Esophagus squamous epithelium (tissue), 4 donors: Measurements from ENCODE around the gene PRKACB.

Source experiments
- POLR2A ChIP-seq, 4 donors: fragments of 450-650 bp; IDR thresholded peaks; one replicate each; pipeline ENCODE4 v1.6.1; 2017; ENCODE audit warnings: antibody characterized with exemption in 4 of 4, mild to moderate bottlenecking in 4 of 4, moderate library complexity in 3 of 4
- TF ChIP-seq, protein P1 (sequence below), 6 experiments: fragments of 450-650 bp in 4 of 6; fragments of 200-600 bp in 2 of 6; sonication (generic) in 2 of 6; IDR thresholded peaks; one replicate each; pipeline ENCODE4 v1.5.1; 2016 to 2019; ENCODE audit warnings: antibody characterized with exemption in 6 of 6, mild to moderate bottlenecking in 4 of 6, moderate library complexity in 4 of 6

DNA sequence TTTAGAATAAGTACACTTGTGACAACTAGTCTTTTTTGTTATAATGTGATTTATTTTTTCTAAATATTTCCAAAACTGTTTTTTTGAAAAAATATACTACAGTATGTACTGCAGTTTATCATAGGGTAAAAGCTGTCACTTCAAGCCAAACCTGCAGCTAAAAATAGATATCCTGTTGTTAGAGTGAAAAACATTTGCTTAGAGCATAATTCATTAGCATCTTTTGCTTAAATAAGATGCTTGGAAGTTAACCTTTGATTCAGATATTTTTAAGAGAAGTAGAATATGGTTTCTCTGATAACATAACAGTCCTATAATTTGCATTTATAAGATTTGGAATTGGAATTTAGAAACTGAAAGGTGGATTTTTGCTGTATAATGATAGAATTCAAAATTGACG lies 21.5 kb downstream of the PRKACB start:
- TF ChIP-seq POLR2A (IDR thresholded peaks at IDR 0.05), result no peak
- TF ChIP-seq, protein P1, sequence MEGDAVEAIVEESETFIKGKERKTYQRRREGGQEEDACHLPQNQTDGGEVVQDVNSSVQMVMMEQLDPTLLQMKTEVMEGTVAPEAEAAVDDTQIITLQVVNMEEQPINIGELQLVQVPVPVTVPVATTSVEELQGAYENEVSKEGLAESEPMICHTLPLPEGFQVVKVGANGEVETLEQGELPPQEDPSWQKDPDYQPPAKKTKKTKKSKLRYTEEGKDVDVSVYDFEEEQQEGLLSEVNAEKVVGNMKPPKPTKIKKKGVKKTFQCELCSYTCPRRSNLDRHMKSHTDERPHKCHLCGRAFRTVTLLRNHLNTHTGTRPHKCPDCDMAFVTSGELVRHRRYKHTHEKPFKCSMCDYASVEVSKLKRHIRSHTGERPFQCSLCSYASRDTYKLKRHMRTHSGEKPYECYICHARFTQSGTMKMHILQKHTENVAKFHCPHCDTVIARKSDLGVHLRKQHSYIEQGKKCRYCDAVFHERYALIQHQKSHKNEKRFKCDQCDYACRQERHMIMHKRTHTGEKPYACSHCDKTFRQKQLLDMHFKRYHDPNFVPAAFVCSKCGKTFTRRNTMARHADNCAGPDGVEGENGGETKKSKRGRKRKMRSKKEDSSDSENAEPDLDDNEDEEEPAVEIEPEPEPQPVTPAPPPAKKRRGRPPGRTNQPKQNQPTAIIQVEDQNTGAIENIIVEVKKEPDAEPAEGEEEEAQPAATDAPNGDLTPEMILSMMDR (IDR thresholded peaks at IDR 0.05), result no peak
